GM21447 (cell line): ENCODE results near the gene C1RL.
"Not testable (repeated sequence)": the region's sequence is repeated elsewhere in the genome, so short reads cannot be mapped to it uniquely, and the experiment has no call there.

ENCODE experiments used
- ATAC-seq: cut with Tn5 transposase; IDR thresholded peaks from one replicate; pipeline ENCODE4 v1.9.1; 2021; ENCODE audit not compliant: unreplicated experiment

C1RL gene

GRCh38 chr12:7116916-7117315, 7.9 kb upstream of the C1RL start:
- no peak for ATAC-seq

- no peak for ATAC-seq
Measured at GRCh38 chr12:7116196-7116595, 7.2 kb upstream of the C1RL start.

DNA sequence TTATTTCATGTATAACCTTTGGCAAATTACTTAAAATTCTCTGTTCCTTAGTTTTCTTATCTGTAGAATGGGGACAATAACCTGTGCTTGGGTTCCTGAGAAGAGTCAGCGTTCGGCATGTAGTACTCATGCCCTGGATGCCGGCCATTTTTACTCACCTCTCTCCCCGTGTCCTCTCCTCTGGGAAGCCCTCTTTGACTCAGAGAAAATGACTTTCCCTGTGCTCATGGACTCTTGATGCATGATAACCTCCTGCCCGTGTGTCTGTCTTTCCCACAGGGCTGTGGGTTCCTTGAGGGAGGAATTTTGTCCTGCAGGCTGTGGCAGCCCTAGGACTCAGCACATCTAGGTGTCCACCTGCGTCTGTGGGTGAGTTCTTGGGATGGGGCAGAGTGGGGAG, 5.8 kb upstream of the C1RL start:
- no peak for ATAC-seq

- ATAC-seq: no peak
Measured at GRCh38 chr12:7114008-7114407, 5.0 kb upstream of the C1RL start.

DNA sequence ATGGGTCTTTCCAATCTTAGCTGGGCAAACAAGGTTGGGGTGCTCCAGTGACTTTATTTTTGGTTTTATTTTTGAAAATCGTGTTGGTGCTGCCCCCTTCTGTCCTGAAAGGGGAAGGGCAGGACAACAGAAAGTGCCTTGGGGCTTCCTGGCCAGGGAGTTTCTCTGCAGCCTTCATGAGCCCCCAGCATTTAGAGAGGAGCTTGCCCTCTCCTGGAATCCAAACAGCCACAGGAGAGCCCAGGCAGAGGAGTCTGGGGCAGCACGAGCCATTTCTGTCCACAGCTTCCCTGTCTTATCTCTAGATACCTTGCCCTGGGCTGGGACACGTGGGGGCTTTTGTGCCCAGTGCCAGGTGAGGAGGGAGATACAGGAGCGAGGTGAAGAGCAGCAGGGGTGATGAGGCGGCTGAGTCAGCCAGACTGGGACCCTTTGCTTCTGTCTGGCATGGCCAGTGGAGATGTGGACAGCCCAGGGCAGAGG, 4.4 kb upstream of the C1RL start:
- no peak for ATAC-seq

- no peak for ATAC-seq
Measured at GRCh38 chr12:7112041-7112440, 3.0 kb upstream of the C1RL start.

DNA sequence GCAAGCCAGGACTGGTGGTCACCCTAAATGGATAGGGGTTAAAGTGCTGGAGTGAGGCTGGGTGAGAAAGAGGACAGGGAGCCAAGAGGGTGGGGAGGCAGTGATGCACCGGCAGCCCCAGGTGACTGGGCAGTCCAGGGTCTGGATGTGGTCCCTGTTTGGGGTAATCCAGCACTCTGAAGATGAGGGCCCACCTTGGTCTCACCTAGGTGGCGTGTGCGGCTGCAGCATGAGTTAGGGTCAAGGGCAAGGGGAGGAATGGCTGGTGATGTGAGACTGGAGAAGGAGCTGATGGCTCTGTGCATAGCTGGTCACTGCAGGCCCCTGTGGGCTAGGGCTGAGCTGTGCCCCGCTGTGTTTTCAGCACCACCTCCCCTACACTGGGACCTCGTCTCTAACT, 1.6 kb upstream of the C1RL start:
- no peak for ATAC-seq

DNA sequence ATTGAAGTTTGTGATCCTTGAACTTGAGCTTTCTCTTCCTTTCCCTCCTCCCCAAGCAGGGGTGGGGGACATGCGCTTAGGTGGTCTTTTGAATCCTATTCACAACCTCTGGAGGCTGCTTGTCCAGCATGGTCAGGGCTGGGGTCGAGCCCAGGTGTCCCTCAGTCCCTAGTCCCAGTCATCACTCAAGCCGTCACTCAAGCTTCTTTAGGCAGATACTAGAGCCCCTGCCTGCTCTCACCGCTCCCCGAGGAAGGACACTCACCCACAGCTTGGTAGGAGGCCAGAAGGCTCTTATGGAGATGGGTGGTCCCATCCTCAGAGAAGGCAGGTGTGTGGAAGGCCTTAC, 532 bp upstream of the C1RL start:
- ATAC-seq: no peak

- peak; percentile 90 for ATAC-seq
Measured at GRCh38 chr12:7108003-7108795, 815 bp downstream of the C1RL start.

DNA sequence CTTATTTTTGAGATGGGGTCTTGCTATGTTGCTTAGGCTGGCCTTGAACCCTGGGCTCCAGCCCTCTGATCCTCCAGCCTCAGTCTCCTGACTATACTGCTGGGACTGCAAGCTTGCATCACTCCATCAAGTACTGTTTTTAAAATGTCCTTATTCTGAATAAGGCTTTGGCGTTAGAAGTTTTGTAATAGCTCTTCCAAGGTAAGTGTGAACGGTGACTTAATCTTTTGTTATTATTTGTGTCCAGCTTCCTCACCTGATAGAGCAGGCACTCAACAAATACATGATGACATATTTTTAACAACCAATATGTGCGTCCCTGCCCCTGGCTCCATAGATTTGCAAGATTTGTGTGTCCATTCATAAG, 1.4 kb downstream of the C1RL start:
- no peak for ATAC-seq

DNA sequence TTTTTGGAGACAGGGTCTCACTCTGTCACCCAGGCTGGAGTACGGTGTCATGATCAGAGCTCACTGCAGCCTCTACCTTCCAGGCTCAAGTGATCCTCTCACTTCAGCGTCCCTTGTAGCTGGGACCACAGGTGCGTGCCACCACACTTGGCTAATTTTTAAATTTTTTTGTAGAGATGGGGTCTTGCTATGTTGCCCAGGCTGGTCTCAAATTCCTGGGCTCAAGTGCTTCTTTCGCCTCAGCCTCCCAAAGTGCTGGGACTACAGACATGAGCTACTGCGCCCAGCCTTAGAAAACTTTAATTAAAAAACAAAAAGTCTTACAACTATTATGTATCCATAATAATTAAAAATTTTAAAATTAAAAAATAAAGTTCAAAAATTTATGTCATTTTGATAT, 1.8 kb downstream of the C1RL start:
- not testable (repeated sequence) for ATAC-seq

GRCh38 chr12:7106082-7106481, 2.9 kb downstream of the C1RL start:
- ATAC-seq: no peak

DNA sequence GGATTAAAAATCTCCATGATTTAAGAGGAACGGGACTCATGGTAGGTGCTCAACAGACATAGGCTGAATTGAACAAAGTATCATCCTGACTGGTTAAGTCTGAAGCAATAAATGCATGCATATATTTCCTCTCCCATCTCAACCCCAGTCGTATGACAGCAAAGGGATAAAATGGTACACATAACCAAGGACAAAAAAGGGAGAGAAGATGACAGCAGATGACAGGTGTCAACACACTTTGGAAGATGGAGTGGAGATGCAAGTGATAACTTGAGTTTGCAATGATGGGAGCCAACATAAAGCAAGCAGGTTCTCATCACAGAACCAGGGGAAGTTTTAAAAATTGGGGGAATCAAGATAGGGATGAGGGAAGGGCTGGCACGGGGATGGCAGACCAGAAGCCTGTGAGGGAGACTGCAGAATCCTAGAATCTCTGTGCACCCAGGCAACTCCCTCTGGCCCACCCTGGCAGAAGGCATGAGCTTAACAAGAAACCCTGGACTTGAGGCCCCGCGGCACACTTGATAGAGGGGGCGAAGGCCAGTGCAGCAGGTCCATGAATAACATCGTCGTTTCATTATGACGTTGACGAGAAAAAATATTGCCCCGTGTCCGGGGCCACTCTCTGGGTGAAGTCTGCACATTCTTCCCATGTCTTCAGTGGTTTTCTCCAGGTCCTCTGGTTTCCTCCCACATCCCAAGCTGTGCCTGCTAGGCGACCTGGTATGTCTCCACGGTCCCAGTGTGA, 5.0 kb downstream of the C1RL start:
- no peak for ATAC-seq

GRCh38 chr12:7102582-7102981, 6.4 kb downstream of the C1RL start:
- ATAC-seq: no peak

DNA sequence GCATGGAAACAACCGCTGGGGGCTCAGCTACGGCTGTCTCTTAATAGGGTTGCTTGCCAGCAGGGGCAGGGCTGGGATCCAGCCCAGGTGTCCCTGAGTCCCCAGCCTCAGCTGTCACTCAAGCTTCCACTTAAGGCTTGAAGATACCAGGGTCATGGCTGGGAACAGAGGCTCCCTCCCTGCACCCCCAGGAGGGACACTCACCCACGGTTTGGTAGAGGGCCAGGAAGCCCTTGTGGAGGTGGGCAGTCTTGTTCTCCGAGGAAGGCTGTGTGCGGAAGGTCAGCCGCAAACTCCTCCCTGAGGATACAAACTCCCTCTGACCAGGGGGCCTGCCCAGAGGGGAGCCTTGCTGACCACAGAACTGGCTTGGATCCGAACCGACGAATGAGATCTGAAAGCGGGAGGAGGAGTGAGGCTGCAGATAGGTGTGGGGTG, 7.3 kb downstream of the C1RL start:
- ATAC-seq: no peak

GRCh38 chr12:7101047-7101693, 7.8 kb downstream of the C1RL start:
- no peak for ATAC-seq

GRCh38 chr12:7100239-7100638, 8.8 kb downstream of the C1RL start:
- ATAC-seq: no peak

GRCh38 chr12:7099290-7099996, 9.6 kb downstream of the C1RL start:
- ATAC-seq: no peak

- no peak for ATAC-seq
Measured at GRCh38 chr12:7096979-7097378, 12.0 kb downstream of the C1RL start.

GRCh38 chr12:7096006-7096932, 12.7 kb downstream of the C1RL start:
- ATAC-seq: no peak
